ENCODE measurements around the gene GUCY1A2. TPM values are rescaled to one million over a fixed set of nuclear protein-coding genes. Genes with fewer than 3 reads are reported as not detected.

GUCY1A2 gene
- total RNA-seq, 1 experiment from 2014 or later, result 0.55 TPM

GRCh38 chr11:106679581-106679980 lies 338.7 kb downstream of the GUCY1A2 start:
- no peaks in the 10 kb centered on the region for H3K27me3 ChIP-seq (ENCODE audit: insufficient read depth, low read length)
- no peaks in the 10 kb centered on the region for H3K23me2 ChIP-seq (ENCODE audit: insufficient read length, low read depth, low read length, poor library complexity, severe bottlenecking)
- TF ChIP-seq, protein P1, sequence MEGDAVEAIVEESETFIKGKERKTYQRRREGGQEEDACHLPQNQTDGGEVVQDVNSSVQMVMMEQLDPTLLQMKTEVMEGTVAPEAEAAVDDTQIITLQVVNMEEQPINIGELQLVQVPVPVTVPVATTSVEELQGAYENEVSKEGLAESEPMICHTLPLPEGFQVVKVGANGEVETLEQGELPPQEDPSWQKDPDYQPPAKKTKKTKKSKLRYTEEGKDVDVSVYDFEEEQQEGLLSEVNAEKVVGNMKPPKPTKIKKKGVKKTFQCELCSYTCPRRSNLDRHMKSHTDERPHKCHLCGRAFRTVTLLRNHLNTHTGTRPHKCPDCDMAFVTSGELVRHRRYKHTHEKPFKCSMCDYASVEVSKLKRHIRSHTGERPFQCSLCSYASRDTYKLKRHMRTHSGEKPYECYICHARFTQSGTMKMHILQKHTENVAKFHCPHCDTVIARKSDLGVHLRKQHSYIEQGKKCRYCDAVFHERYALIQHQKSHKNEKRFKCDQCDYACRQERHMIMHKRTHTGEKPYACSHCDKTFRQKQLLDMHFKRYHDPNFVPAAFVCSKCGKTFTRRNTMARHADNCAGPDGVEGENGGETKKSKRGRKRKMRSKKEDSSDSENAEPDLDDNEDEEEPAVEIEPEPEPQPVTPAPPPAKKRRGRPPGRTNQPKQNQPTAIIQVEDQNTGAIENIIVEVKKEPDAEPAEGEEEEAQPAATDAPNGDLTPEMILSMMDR (conservative IDR thresholded peaks at IDR 0.05), result no peak
- no peak overlapping the region for H3K9ac ChIP-seq (ENCODE audit: extremely low read depth, insufficient read length, low read length)
- H3K4me3 Mint-ChIP-seq, result no peak overlapping the region
- no peak overlapping the region for H3K18ac ChIP-seq (ENCODE audit: insufficient read length, low read depth, low read length)
- no peaks in the 10 kb centered on the region for H4K20me1 ChIP-seq (ENCODE audit: control insufficient read depth, insufficient read depth, insufficient read length)
- H3K27ac ChIP-seq (ENCODE audit: insufficient read length, low read depth, low read length), result no peak overlapping the region
- H3K9me3 ChIP-seq (ENCODE audit: control insufficient read depth, low read depth, low read length), result no peaks in the 10 kb centered on the region
- no peak overlapping the region for H3K14ac ChIP-seq (ENCODE audit: insufficient read depth, low read length)
- H2BK120ac ChIP-seq (ENCODE audit: low read depth, low read length, poor library complexity, severe bottlenecking), result no peak overlapping the region
- H4K8ac ChIP-seq (replicated peaks; ENCODE audit: insufficient read length, low read depth, low read length), result no peak overlapping the region
- no peak overlapping the region for H2BK12ac ChIP-seq (ENCODE audit: insufficient read length, low read depth, low read length)
- H2AK5ac ChIP-seq (ENCODE audit: insufficient read length, low read length), result no peak overlapping the region
- H3K79me2 ChIP-seq (ENCODE audit: insufficient read depth, low read length), result no peaks in the 10 kb centered on the region
- no peaks in the 10 kb centered on the region for H3K27me3 Mint-ChIP-seq (ENCODE audit: low read depth)
- H2AFZ ChIP-seq (ENCODE audit: low read length), result peak overlapping the region; percentile 73
- peaks cover 5 to 6% of the 10 kb centered on the region in 2 experiments; a peak in 3 of 4 replicates for H3K4me1 Mint-ChIP-seq
- no peak overlapping the region for H2BK5ac ChIP-seq (ENCODE audit: insufficient read length, low read length)
- H4K91ac ChIP-seq (ENCODE audit: insufficient read length, low read depth, low read length), result no peak overlapping the region
- no peak overlapping the region for H3T11ph ChIP-seq (ENCODE audit: low read length)
- WGBS (ENCODE audit: extremely low coverage, insufficient read length, low lambda C conversion rate), result no CpG with 5 or more reads among the region's 1 CpG
- no peaks in the 10 kb centered on the region for H3K79me1 ChIP-seq (ENCODE audit: insufficient read depth, low read depth, low read length, poor library complexity, severe bottlenecking)
- H3K4me2 ChIP-seq (ENCODE audit: insufficient read depth, insufficient read length, low read length), result no peak overlapping the region
- H3K23ac ChIP-seq (ENCODE audit: insufficient read length, low read depth, low read length), result no peak overlapping the region
- H3K9me3 Mint-ChIP-seq, result no peaks in the 10 kb centered on the region
- H3K56ac ChIP-seq (ENCODE audit: insufficient read length, low read depth, low read length), result no peak overlapping the region
- H3K4me1 ChIP-seq (ENCODE audit: insufficient read depth, low read length), result no peaks in the 10 kb centered on the region
- H3K27ac Mint-ChIP-seq, result peak overlapping the region in 2 of 3 experiments; percentile 30 to 46; a peak in 3 of 7 replicates
- no peak overlapping the region for H4K5ac ChIP-seq (ENCODE audit: insufficient read length, low read depth, low read length)
- no peak overlapping the region for H2BK20ac ChIP-seq (ENCODE audit: low read depth, low read length, poor library complexity, severe bottlenecking)
- DNase-seq, result no peak
- H3K36me3 Mint-ChIP-seq (ENCODE audit: insufficient read depth in 1 of 3, low read depth in 3 of 3), result no peaks in the 10 kb centered on the region
- no peak overlapping the region for H3K4ac ChIP-seq (ENCODE audit: low read depth, low read length)
- no peak overlapping the region for H2BK15ac ChIP-seq (ENCODE audit: low read depth, low read length)

Measured in H9 (cell line).